Heart left ventricle (tissue), 16 donors: Measurements from ENCODE around the gene IL11. TPM values are rescaled to one million over a fixed set of nuclear protein-coding genes. Genes with fewer than 3 reads are reported as not detected.

Experiments
- ATAC-seq, 4 donors: fragments of 200-7000 bp; cut with Tn5 transposase; one replicate each; pipeline ENCODE4 v1.9.1; 2020 to 2022; ENCODE audit warnings: moderate library complexity in 4 of 4, mild to moderate bottlenecking in 3 of 4, moderate number of reproducible peaks in 1 of 4
- DNase-seq, 5 donors: peaks; one replicate each; pipeline ENCODE4 v3.0.0-alpha.2; 2020
- H3K27ac ChIP-seq, 12 donors: fragments of 200-600 bp; sonication (generic) in 4 of 12; one replicate each; pipeline versions ENCODE4 v1.5.0 to v1.8.0; 2016 to 2022; ENCODE audit warnings: mild to moderate bottlenecking in 2 of 12
- H3K27me3 ChIP-seq, 9 donors: fragments of 200-600 bp; sonication (generic) in 2 of 9; one replicate each; pipeline versions ENCODE4 v1.5.1 to v1.8.0; 2016 to 2022; ENCODE audit warnings: mild to moderate bottlenecking in 3 of 9
- H3K36me3 ChIP-seq, 9 donors: fragments of 200-600 bp; sonication (generic) in 2 of 9; one replicate each; pipeline versions ENCODE4 v1.5.0 to v1.8.0; 2018 to 2022; ENCODE audit warnings: mild to moderate bottlenecking in 2 of 9
- H3K4me1 ChIP-seq, 12 donors: fragments of 200-600 bp; sonication (generic) in 4 of 12; one replicate each; pipeline versions ENCODE4 v1.5.0 to v1.8.0; 2016 to 2022; ENCODE audit warnings: mild to moderate bottlenecking in 3 of 12
- H3K4me3 ChIP-seq, 12 donors: fragments of 200-600 bp; sonication (generic) in 4 of 12; one replicate each; pipeline versions ENCODE4 v1.5.0 to v1.8.0; 2017 to 2022; ENCODE audit warnings: mild to moderate bottlenecking in 9 of 12, moderate library complexity in 4 of 12
- H3K9me3 ChIP-seq, 12 donors: fragments of 200-600 bp; sonication (generic) in 4 of 12; one replicate each; pipeline versions ENCODE4 v1.5.0 to v1.8.0; 2016 to 2022; ENCODE audit warnings: mild to moderate bottlenecking in 1 of 12
- CTCF ChIP-seq, 12 donors: fragments of 200-600 bp; sonication (generic) in 4 of 12; IDR thresholded peaks; one replicate each; pipeline versions ENCODE4 v1.5.0 to v1.8.0; 2018 to 2022; ENCODE audit warnings: antibody characterized with exemption in 12 of 12, mild to moderate bottlenecking in 5 of 12
- POLR2A ChIP-seq, 2 donors: fragments of 450-650 bp; IDR thresholded peaks; one replicate each; pipeline ENCODE4 v1.6.1; 2017; ENCODE audit warnings: antibody characterized with exemption in 2 of 2, mild to moderate bottlenecking in 2 of 2, moderate library complexity in 2 of 2
- WGBS, 4 donors: extraction: QIAGEN DNeasy Blood & Tissue Kit in 2 of 4; methylation state at CpG; one replicate each; pipeline versions ENCODE4 v1.1.5 to v1.1.7; 2013 to 2018; 5-methylcytosine and 5-hydroxymethylcytosine counted together
- intact Hi-C, 10 donors: fragments of 100-400 bp; cut with DNase I; formaldehyde crosslinking; loops; one replicate each; pipeline versions ENCODE4 v1.11.1 to v1.14.2; 2022
- polyA plus RNA-seq, 2 donors: library from polyadenylated mRNA; stranded (reverse); fragments of 200-250 nt; gene quantifications; one replicate each; pipeline ENCODE4 v1.2.3, GENCODE V29; 2013
- total RNA-seq, 9 donors: library from RNA; depleted of rRNA in 2 of 9; stranded (reverse); fragments of >200 nt in 2 of 9; fragmentation: NEBNext Ultra II Directional in 3 of 9; extraction: Animal tissue kit (Norgen Biotek cat#: 25700) in 3 of 9; gene quantifications; one replicate each; pipeline versions ENCODE4 v1.1.0 to v1.2.4, GENCODE V29; 2016 to 2023
- donor health status: ischemic (EF 13 %, LVEDD 7.1; RV severe dilation, severe dysfunction).
- donor health status: healthy with polysubstance abuse.
- donor health status: DM: no; HTN: yes; CAD: no.
- donor health status: DM: no; HTN: no; CAD: no.
- donor health status: ischemic (EF 25% LVEDD 6.9; RV normal size, moderate dysfunction).
- donor health status: ischemic (EF 25% LVEDD 5.7; RV mildly dilated, moderate dysfunction).
- donor health status: healthy.
- donor health status: DM: yes; HTN: yes; CAD: no.
- donor health status: ischemic (EF 35%, LVEDD 5.7; RV mildly dilated, moderate dysfunction).
- donor health status: nonischemic (EF 11% LVEDD 7.7; RV severe dilation, severe dysfunction).
- donor health status: DM: yes; HTN: yes; CAD: no.
- donor health status: PGD.
- donor health status: ischemic (EF 29% LVEDD 5.4; RV normal size, mild dysfunction).
- donor health status: nonischemic (EF 23%, LVEDD 6.1; RV moderate dilation, normal function).

The IL11 gene
- total and polyA plus RNA-seq, 11 donors, result 0.11 to 0.43 (median 0.25) TPM; not detected in 8

- ATAC-seq (no peak), DNase-seq (no peak)
- Histone ChIP-seq H3K27me3 (peaks cover 0 to 18% (median 2%) of the 10 kb centered on the region in 9 donors), H3K27ac (no peak overlapping the region), H3K4me3 (no peak overlapping the region), H3K36me3 (no peaks in the 10 kb centered on the region), H3K9me3 (no peaks in the 10 kb centered on the region), H3K4me1 (no peaks in the 10 kb centered on the region)
- WGBS, 4 donors, result 89 to 92% (median 91%) methylated on average over 16 of the region's 16 CpGs
- intact Hi-C loops, result no loop called here
- no peak for TF ChIP-seq POLR2A (IDR thresholded peaks at IDR 0.05)
Measured at GRCh38 chr19:55360902-55361301, 9.4 kb downstream of the IL11 start.

- no peak for ATAC-seq
- no peak for TF ChIP-seq POLR2A (IDR thresholded peaks at IDR 0.05)
- no peak for TF ChIP-seq CTCF (IDR thresholded peaks at IDR 0.05)
- no peak overlapping the region for H3K4me3 ChIP-seq
- intact Hi-C loops, result no loop called here
- no peak for DNase-seq
- H3K27me3 ChIP-seq, result peaks cover 1 to 30% (median 14%) of the 10 kb centered on the region in 9 donors
- H3K4me1 ChIP-seq, result peaks cover 0 to 7% (median 4%) of the 10 kb centered on the region in 12 donors
- no peak overlapping the region for H3K27ac ChIP-seq
- 57 to 72% (median 61%) methylated on average over 31 to 32 of the region's 32 CpGs for WGBS, 4 donors
- H3K9me3 ChIP-seq, result no peaks in the 10 kb centered on the region
- no peaks in the 10 kb centered on the region for H3K36me3 ChIP-seq
Measured at GRCh38 chr19:55358943-55359908, 11.0 kb downstream of the IL11 start.

DNA sequence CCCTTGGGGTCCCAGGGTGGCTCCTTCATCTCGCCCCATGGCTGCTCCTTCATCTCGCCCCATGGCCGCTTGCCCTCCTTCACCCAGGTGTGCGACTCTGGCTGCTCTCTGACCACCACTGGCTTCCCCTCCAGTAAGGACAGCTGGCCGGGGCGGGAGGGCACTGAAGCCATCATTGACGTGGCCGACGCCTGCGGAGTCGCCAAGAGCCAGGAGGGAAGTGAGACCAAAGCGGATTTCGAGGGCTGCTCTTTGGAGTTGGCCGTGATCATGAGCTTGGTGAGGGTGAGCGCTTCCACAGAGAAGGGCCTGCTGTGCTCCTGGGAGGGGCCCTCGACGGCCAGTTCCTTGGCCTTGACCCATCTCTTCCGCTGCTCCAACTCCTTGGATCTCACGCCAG is 11.8 kb downstream of the IL11 start:
- WGBS, 4 donors, result 85 to 88% (median 88%) methylated on average over 11 to 19 of the region's 19 CpGs
- H3K27ac ChIP-seq, result no peak overlapping the region
- TF ChIP-seq POLR2A (IDR thresholded peaks at IDR 0.05), result no peak
- no peak for TF ChIP-seq CTCF (IDR thresholded peaks at IDR 0.05)
- DNase-seq, result no peak
- ATAC-seq, result no peak
- no peaks in the 10 kb centered on the region for H3K36me3 ChIP-seq
- peaks cover 0 to 14% (median 10%) of the 10 kb centered on the region in 12 donors for H3K4me1 ChIP-seq
- no peak overlapping the region for H3K4me3 ChIP-seq
- no peaks in the 10 kb centered on the region for H3K9me3 ChIP-seq
- intact Hi-C loops, result no loop called here
- peaks cover 7 to 38% (median 21%) of the 10 kb centered on the region in 9 donors for H3K27me3 ChIP-seq

DNA sequence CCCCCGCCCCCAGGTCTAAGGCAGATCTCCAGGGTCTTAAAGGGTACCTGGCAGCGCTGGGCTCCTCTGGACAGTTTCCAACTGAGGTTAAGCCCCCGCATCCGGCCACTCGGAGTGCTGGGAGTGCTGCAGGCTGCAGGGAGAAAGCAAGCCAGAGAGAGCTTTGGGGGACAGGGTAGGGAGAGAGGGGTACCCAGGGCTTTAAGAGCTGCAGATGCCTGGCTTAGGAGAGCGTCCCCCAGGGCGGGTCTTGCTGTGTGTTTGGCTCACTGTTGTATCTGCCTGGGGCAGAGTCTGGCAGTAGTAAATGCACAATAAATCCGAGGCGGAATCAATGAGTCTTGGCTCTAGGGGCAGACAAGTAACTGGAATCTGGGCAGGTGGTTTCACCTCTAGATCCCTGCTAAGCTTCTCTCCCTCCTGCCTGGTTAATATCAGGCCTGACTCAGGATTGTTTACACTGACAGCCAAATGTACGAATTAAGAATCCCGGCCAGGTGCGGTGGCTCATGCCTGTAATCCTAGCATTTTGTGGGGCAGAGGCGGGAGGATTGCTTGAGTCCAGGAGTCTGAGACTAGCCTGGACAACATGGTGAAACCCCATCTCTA is 14.9 kb downstream of the IL11 start:
- Histone ChIP-seq H3K27ac (no peak overlapping the region), H3K27me3 (peaks cover 10 to 69% (median 46%) of the 10 kb centered on the region in 9 donors), H3K36me3 (no peaks in the 10 kb centered on the region), H3K4me3 (no peak overlapping the region), H3K9me3 (no peaks in the 10 kb centered on the region), H3K4me1 (peaks cover 0 to 19% (median 14%) of the 10 kb centered on the region in 12 donors)
- TF ChIP-seq POLR2A (IDR thresholded peaks at IDR 0.05) (no peak), CTCF (IDR thresholded peaks at IDR 0.05) (no peak)
- intact Hi-C loops, result no loop called here
- ATAC-seq (no peak), DNase-seq (no peak)
- 32 to 45% (median 36%) methylated on average over 12 to 13 of the region's 13 CpGs for WGBS, 4 donors
